ENCODE results near the gene RARRES1. TPM values are rescaled to one million over a fixed set of nuclear protein-coding genes. Genes with fewer than 3 reads are reported as not detected.

The RARRES1 gene
- total RNA-seq, 3 donors from 2014 or later, result 3.5 to 568 (median 403) TPM

GRCh38 chr3:158739661-158740060 is 7.4 kb upstream of the RARRES1 start:
- intact Hi-C loops (cut with DNase I; ENCODE audit: low total_unique reads), result no loop called here
- DNase-seq (ENCODE audit: low spot score in 2 of 2), result no peak
- peak overlapping the region in 1 of 2 donors; percentile 69 for H3K27ac ChIP-seq

GRCh38 chr3:158739078-158739477 is 6.8 kb upstream of the RARRES1 start:
- H3K36me3 ChIP-seq, result no peaks in the 10 kb centered on the region
- intact Hi-C loops (cut with DNase I; ENCODE audit: low total_unique reads), result no loop called here

More at GRCh38 chr3:158739661-158740060, 7.4 kb upstream of the RARRES1 start:
- Histone ChIP-seq H3K4me1 (peaks cover 0 to 3% of the 10 kb centered on the region in 2 donors), H3K4me3 (no peak overlapping the region), H3K36me3 (no peaks in the 10 kb centered on the region), H3K27me3 (no peaks in the 10 kb centered on the region), H3K9me3 (peaks cover 6 to 7% of the 10 kb centered on the region in 2 donors)
- TF ChIP-seq CTCF (IDR thresholded peaks at IDR 0.05) (no peak), POLR2A (IDR thresholded peaks at IDR 0.05) (no peak), POLR2AphosphoS5 (IDR thresholded peaks at IDR 0.05) (no peak)

GRCh38 chr3:158738653-158739052 is 6.4 kb upstream of the RARRES1 start:
- H3K9me3 ChIP-seq, result peaks cover 6 to 7% of the 10 kb centered on the region in 2 donors
- peak overlapping the region in 1 of 2 donors; percentile 69 for H3K27ac ChIP-seq
- no peaks in the 10 kb centered on the region for H3K4me1 ChIP-seq
- H3K36me3 ChIP-seq, result no peaks in the 10 kb centered on the region
- no peaks in the 10 kb centered on the region for H3K27me3 ChIP-seq
- no peak for TF ChIP-seq POLR2A (IDR thresholded peaks at IDR 0.05)
- no peak for TF ChIP-seq CTCF (IDR thresholded peaks at IDR 0.05)
- no peak for TF ChIP-seq POLR2AphosphoS5 (IDR thresholded peaks at IDR 0.05)
- intact Hi-C loops (cut with DNase I; ENCODE audit: low total_unique reads), result no loop called here
- H3K4me3 ChIP-seq, result no peak overlapping the region
- DNase-seq (ENCODE audit: low spot score in 2 of 2), result no peak

More at GRCh38 chr3:158739078-158739477, 6.8 kb upstream of the RARRES1 start:
- H3K9me3 ChIP-seq, result peaks cover 6 to 7% of the 10 kb centered on the region in 2 donors
- H3K4me1 ChIP-seq, result peaks cover 0 to under 1% of the 10 kb centered on the region in 2 donors
- no peak for TF ChIP-seq CTCF (IDR thresholded peaks at IDR 0.05)
- no peak for TF ChIP-seq POLR2A (IDR thresholded peaks at IDR 0.05)
- TF ChIP-seq POLR2AphosphoS5 (IDR thresholded peaks at IDR 0.05), result no peak
- H3K27ac ChIP-seq, result peak overlapping the region in 1 of 2 donors; percentile 69
- no peak overlapping the region for H3K4me3 ChIP-seq
- H3K27me3 ChIP-seq, result no peaks in the 10 kb centered on the region
- DNase-seq (ENCODE audit: low spot score in 2 of 2), result no peak

- Histone ChIP-seq H3K4me3 (no peak overlapping the region), H3K27ac (peak overlapping the region in 1 of 2 donors; percentile 69), H3K27me3 (no peaks in the 10 kb centered on the region), H3K9me3 (peaks cover 6 to 7% of the 10 kb centered on the region in 2 donors), H3K4me1 (no peaks in the 10 kb centered on the region), H3K36me3 (no peaks in the 10 kb centered on the region)
- intact Hi-C loops (cut with DNase I; ENCODE audit: low total_unique reads), result no loop called here
- DNase-seq (ENCODE audit: low spot score in 2 of 2), result no peak
- TF ChIP-seq POLR2A (IDR thresholded peaks at IDR 0.05) (no peak), CTCF (IDR thresholded peaks at IDR 0.05) (no peak), POLR2AphosphoS5 (IDR thresholded peaks at IDR 0.05) (no peak)
Measured at GRCh38 chr3:158737976-158738615, 5.8 kb upstream of the RARRES1 start.

GRCh38 chr3:158737410-158737809 is 5.2 kb upstream of the RARRES1 start:
- Histone ChIP-seq H3K4me3 (no peak overlapping the region), H3K36me3 (no peaks in the 10 kb centered on the region), H3K4me1 (no peaks in the 10 kb centered on the region), H3K27ac (no peak overlapping the region), H3K9me3 (peaks cover 6 to 7% of the 10 kb centered on the region in 2 donors), H3K27me3 (no peaks in the 10 kb centered on the region)
- intact Hi-C loops (cut with DNase I; ENCODE audit: low total_unique reads), result no loop called here
- TF ChIP-seq CTCF (IDR thresholded peaks at IDR 0.05) (no peak), POLR2A (IDR thresholded peaks at IDR 0.05) (no peak), POLR2AphosphoS5 (IDR thresholded peaks at IDR 0.05) (no peak)
- no peak for DNase-seq (ENCODE audit: low spot score in 2 of 2)

Measured in breast epithelium (tissue), 4 donors.